Measurements from ENCODE around the gene GNPNAT1. TPM values are rescaled to one million over a fixed set of nuclear protein-coding genes. Genes with fewer than 3 reads are reported as not detected.

GNPNAT1 gene
- total RNA-seq (2021; fragmentation: NEBNext Ultra II Directional; extraction: Animal tissue kit (Norgen Biotek cat#: 25700)), result 54.1 and 56.4 TPM in 2 replicates
- 22.8 and 25.5 TPM in 2 replicates for polyA plus RNA-seq (2011; rRNA removed)
- 32.1 TPM for polyA plus RNA-seq (2011; cell fraction: cytosol; rRNA removed)
- 13.5 TPM for polyA plus RNA-seq (2011; cell fraction: nucleus; rRNA removed)
- 22.2 to 34.0 TPM (median 23.3 TPM) in 4 replicates for polyA plus RNA-seq (2012, experiment 1 of 2)
- 17.9 TPM for polyA plus RNA-seq (2012, experiment 2 of 2)
- polyA plus RNA-seq (2013, experiment 1 of 2), result 29.0 TPM
- polyA plus RNA-seq (2013, experiment 2 of 2), result 34.7 TPM
- polyA minus RNA-seq (2011; rRNA and poly(A)+ RNA removed), result 17.4 and 17.7 TPM in 2 replicates
- polyA minus RNA-seq (2011; cell fraction: cytosol; rRNA and poly(A)+ RNA removed), result 26.2 TPM
- 23.0 TPM for polyA minus RNA-seq (2011; cell fraction: nucleus; rRNA and poly(A)+ RNA removed)
- long read RNA-seq, experiment 1, transcript GNPNAT1-201 (6 exons, 3,860 nt), result major isoform, 18 of 73 reads
- long read RNA-seq, experiment 1, partial matches to known transcripts, result 6 of 73 reads
- long read RNA-seq, experiment 1, other reads (novel, unspliced or antisense), result 49 of 73 reads
- long read RNA-seq, experiment 2, transcript GNPNAT1-201 (6 exons, 3,860 nt), result major isoform, 42 of 58 reads
- long read RNA-seq, experiment 2, partial matches to known transcripts, result 1 of 58 reads
- long read RNA-seq, experiment 2, other reads (novel, unspliced or antisense), result 14 of 58 reads

- Histone ChIP-seq H2BK15ac (ENCODE audit: low read length) (no peak within 1 kb of the TSS), H2BK120ac (replicated peaks; ENCODE audit: low read depth, low read length) (no peak within 1 kb of the TSS), H3K4ac (replicated peaks; ENCODE audit: insufficient read length, low read depth, low read length) (no peak within 1 kb of the TSS), H4K91ac (replicated peaks; ENCODE audit: insufficient read length, low read length) (peak within 1 kb of the TSS; percentile 58), H4K5ac (ENCODE audit: insufficient read length, low read depth, low read length) (peak within 1 kb of the TSS; percentile 63), H3K79me1 (ENCODE audit: low read depth, low read length) (no peaks in the 10 kb centered on the region), H4K8ac (ENCODE audit: extremely low read depth, insufficient read depth, low read length) (peak within 1 kb of the TSS; percentile 87), H3K14ac (ENCODE audit: insufficient read length) (no peak within 1 kb of the TSS), H3K4me3 (ENCODE audit: extremely low read depth in 1 of 4, insufficient read depth in 2 of 4, low read depth in 3 of 4, low read length in 4 of 4) (peak within 1 kb of the TSS; percentile 73 to 92 (median 82)), H3K36me3 (ENCODE audit: control insufficient read depth in 2 of 4, insufficient read depth in 4 of 4, low read length in 3 of 4) (no peaks in the 10 kb centered on the region), H2AFZ (ENCODE audit: low read length) (peak within 1 kb of the TSS; percentile 76), H2BK20ac (ENCODE audit: low read length) (no peak within 1 kb of the TSS), H2AK5ac (ENCODE audit: low read depth, low read length) (no peak within 1 kb of the TSS), H3K9me3 (ENCODE audit: insufficient read depth in 2 of 2, low read depth in 1 of 2, low read length in 1 of 2) (no peaks in the 10 kb centered on the region), H3K23me2 (ENCODE audit: low read depth, low read length) (0 out of 2 replicates have a peak, but pooled peaks cover 3% of the 10 kb centered on the region), H3K79me2 (ENCODE audit: control insufficient read depth in 1 of 2, insufficient read depth in 2 of 2, low read length in 2 of 2) (peaks cover 0 to 45% of the 10 kb centered on the region in 2 experiments; a peak in 2 of 4 replicates), H3K27ac (ENCODE audit: low read depth, low read length) (peak within 1 kb of the TSS; percentile 69), H3K27me3 (replicated peaks in 1 of 4; ENCODE audit: control insufficient read depth in 3 of 4, extremely low read depth in 1 of 4, insufficient read depth in 3 of 4, low read length in 3 of 4) (no peaks in the 10 kb centered on the region), H3K56ac (replicated peaks; ENCODE audit: insufficient read length, low read depth, low read length) (peak within 1 kb of the TSS; percentile 79), H3K18ac (ENCODE audit: extremely low read depth, low read length) (peak within 1 kb of the TSS; percentile 80), H2BK12ac (ENCODE audit: low read depth, low read length) (peak within 1 kb of the TSS; percentile 72; the same call in 1 of the 2 replicates), H4K20me1 (replicated peaks in 1 of 2; ENCODE audit: control insufficient read depth in 1 of 2, insufficient read depth in 2 of 2, low read length in 2 of 2) (no peaks in the 10 kb centered on the region), H3K9ac (replicated peaks in 1 of 4; ENCODE audit: extremely low read depth in 1 of 4, low read depth in 3 of 4, low read length in 3 of 4) (peak within 1 kb of the TSS; percentile 70 to 79 (median 75)), H2BK5ac (ENCODE audit: low read depth, low read length) (peak within 1 kb of the TSS; percentile 67), H3K4me1 (replicated peaks in 1 of 4; ENCODE audit: control insufficient read depth in 3 of 4, insufficient read depth in 4 of 4, low read length in 3 of 4) (peaks cover 0 to 2% (median 0%) of the 10 kb centered on the region in 4 experiments; a peak in 3 of 7 replicates), H3K4me2 (ENCODE audit: insufficient read depth in 1 of 2, low read depth in 2 of 2, low read length in 2 of 2) (peak within 1 kb of the TSS; percentile 77 to 93), H3K23ac (ENCODE audit: insufficient read length) (no peak within 1 kb of the TSS)
- ChIA-PET CTCF (ENCODE audit: partially characterized antibody) (interaction anchor here (0.6 to 1.9 kb wide), 3 partner anchors 50 to 1650 kb away, joined by 3 to 5 read pairs (median 4); no protein-coding TSS in a partner anchor), POLR2A (ENCODE audit: partially characterized antibody) (interaction anchor here (0.6 to 1.8 kb wide), 7 partner anchors 13 to 157 kb away, joined by 3 to 6 read pairs (median 3); partner anchors contain the start of gene STYX)
- FAIRE-seq, result no peak
- 4% methylated on average over 30 of the region's 74 CpGs; no CpG with 5 or more reads in 1 of the 2 experiments for WGBS, 2 experiments (ENCODE audit: extremely low coverage in 1 of 2, insufficient coverage in 1 of 2, insufficient read length in 1 of 2, insufficient replicate concordance in 2 of 2, low coverage in 1 of 2, low lambda C conversion rate in 2 of 2, missing lambda C conversion rate in 1 of 2)
- DNase-seq (ENCODE audit: low read depth in 1 of 2, low spot score in 2 of 2), result peak; percentile 56 to 88
- TF ChIP-seq EGR1 (IDR thresholded peaks at IDR 0.05; ENCODE audit: borderline replicate concordance, low read depth, low read length) (peak; percentile 80; the same call in 1 of the 2 replicates), YY1 (IDR thresholded peaks at IDR 0.05; ENCODE audit: low read depth, low read length) (no peak), RNF2 (IDR thresholded peaks at IDR 0.05; ENCODE audit: borderline replicate concordance, low read depth, low read length, missing control alignments, poor library complexity, severe bottlenecking) (no peak), POLR2AphosphoS5 (IDR thresholded peaks at IDR 0.05; ENCODE audit: low read depth, low read length) (peak; percentile 80), SP1 (IDR thresholded peaks at IDR 0.05; ENCODE audit: low read depth, low read length) (no peak), ASH2L (IDR thresholded peaks at IDR 0.05; ENCODE audit: low read length) (peak; percentile 71), TAF1 (IDR thresholded peaks at IDR 0.05; ENCODE audit: low read depth, low read length) (peak; percentile 86)
Measured at GRCh38 chr14:52791223-52792096, at the start of gene GNPNAT1. GNPNAT1 (minus strand) TSS chr14:52791607; CDS start chr14:52784650, 6,957 bp downstream.

Measured in H1 (cell line).